Ammon's horn (tissue), 1 donor: Measurements from ENCODE around the gene DTNA.
"Not testable (repeated sequence)": the region's sequence is repeated elsewhere in the genome, so short reads cannot be mapped to it uniquely, and the experiment has no call there.

Experiments used
- DNase-seq: peaks from one replicate; pipeline ENCODE4 v3.0.0-alpha.2; 2016; ENCODE audit warnings: low spot score

DTNA gene

GRCh38 chr18:34904994-34905393 is 194.9 kb downstream of the DTNA start:
- no peak for DNase-seq

- DNase-seq = not testable (repeated sequence)
Measured at GRCh38 chr18:34906985-34907384, 196.9 kb downstream of the DTNA start.

- peak; percentile 50 for DNase-seq
Measured at GRCh38 chr18:34909637-34910364, 199.7 kb downstream of the DTNA start.

GRCh38 chr18:34911081-34911480 is 201.0 kb downstream of the DTNA start:
- no peak for DNase-seq

GRCh38 chr18:34911661-34912384 is 201.7 kb downstream of the DTNA start:
- DNase-seq = peak; percentile 40

GRCh38 chr18:34913837-34914661 is 204.0 kb downstream of the DTNA start:
- peak; percentile 77 for DNase-seq

GRCh38 chr18:34915046-34915445 is 204.9 kb downstream of the DTNA start:
- DNase-seq = no peak

- DNase-seq = not testable (repeated sequence)
Measured at GRCh38 chr18:34916539-34916938, 206.4 kb downstream of the DTNA start.

- DNase-seq = no peak
Measured at GRCh38 chr18:34918856-34919255, 208.8 kb downstream of the DTNA start.

- DNase-seq = no peak
Measured at GRCh38 chr18:34921226-34921625, 211.1 kb downstream of the DTNA start.

GRCh38 chr18:34921811-34922385 is 211.8 kb downstream of the DTNA start:
- no peak for DNase-seq

GRCh38 chr18:34922594-34922993 is 212.5 kb downstream of the DTNA start:
- not testable (repeated sequence) for DNase-seq

- DNase-seq = no peak
Measured at GRCh38 chr18:34923911-34924310, 213.8 kb downstream of the DTNA start.

- no peak for DNase-seq
Measured at GRCh38 chr18:34926683-34927082, 216.6 kb downstream of the DTNA start.

- DNase-seq = no peak
Measured at GRCh38 chr18:34928088-34928753, 218.1 kb downstream of the DTNA start.

GRCh38 chr18:34928754-34929335 is 218.7 kb downstream of the DTNA start:
- no peak for DNase-seq

GRCh38 chr18:34929336-34929780 is 219.3 kb downstream of the DTNA start:
- DNase-seq = no peak

GRCh38 chr18:34932363-34932762 is 222.3 kb downstream of the DTNA start:
- DNase-seq = no peak

GRCh38 chr18:34932792-34933466 is 222.8 kb downstream of the DTNA start:
- DNase-seq = no peak

- no peak for DNase-seq
Measured at GRCh38 chr18:34933909-34934661, 224.0 kb downstream of the DTNA start.
